A549 (cell line): ENCODE measurements around the gene SLC16A12.
"Not testable (repeated sequence)": the region's sequence is repeated elsewhere in the genome, so short reads cannot be mapped to it uniquely, and the experiment has no call there.

Experiments
- CEBPB ChIP-seq, 2 experiments: fragments of >200 bp in 1 of 2; sonication (Bioruptor Twin) in 1 of 2; formaldehyde crosslinking in 1 of 2; IDR thresholded peaks; 2 replicates each; pipeline ENCODE4 v1.6.1; 2012 to 2016
- CHD2 ChIP-seq: fragments of 150-350 bp; IDR thresholded peaks from 2 replicates; pipeline ENCODE4 v1.6.1; 2014; ENCODE audit warnings: low read length; ENCODE audit not compliant: partially characterized antibody
- KDM5A ChIP-seq: fragments of 200-600 bp; sonication (generic); IDR thresholded peaks from 2 replicates; pipeline ENCODE4 v1.6.1; 2016; ENCODE audit warnings: antibody characterized with exemption, mild to moderate bottlenecking
- POLR2A ChIP-seq: IDR thresholded peaks from 2 replicates; pipeline ENCODE4 v1.6.1; 2012; ENCODE audit warnings: mild to moderate bottlenecking, low read length
- TF ChIP-seq, protein P1 (sequence below): fragments of >200 bp; sonication (Bioruptor Twin); formaldehyde crosslinking; IDR thresholded peaks from 3 replicates; pipeline ENCODE4 v1.5.1; 2016

DNA sequence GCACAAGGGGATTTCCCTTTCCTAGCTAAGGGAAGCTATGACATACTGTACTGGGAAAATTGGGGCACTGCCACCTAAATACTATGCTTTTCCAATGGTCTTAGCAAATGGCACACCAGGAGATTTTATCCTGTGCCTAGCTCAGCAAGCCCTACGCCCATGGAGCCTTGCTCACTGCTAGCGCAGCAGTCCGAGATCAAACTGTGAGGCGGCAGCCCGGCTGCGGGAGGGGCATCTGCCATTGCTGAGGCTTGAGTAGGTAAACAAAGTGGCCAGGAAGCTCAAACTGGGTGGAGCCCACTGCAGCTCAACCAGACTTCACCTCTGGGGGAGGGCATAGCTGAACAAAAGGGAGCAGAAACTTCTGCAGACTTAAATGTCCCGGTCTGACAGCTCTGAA lies 90.6 kb downstream of the SLC16A12 start:
- TF ChIP-seq CHD2; POLR2A; KDM5A; CEBPB (IDR thresholded peaks at IDR 0.05): not testable (repeated sequence)
- TF ChIP-seq, protein P1, sequence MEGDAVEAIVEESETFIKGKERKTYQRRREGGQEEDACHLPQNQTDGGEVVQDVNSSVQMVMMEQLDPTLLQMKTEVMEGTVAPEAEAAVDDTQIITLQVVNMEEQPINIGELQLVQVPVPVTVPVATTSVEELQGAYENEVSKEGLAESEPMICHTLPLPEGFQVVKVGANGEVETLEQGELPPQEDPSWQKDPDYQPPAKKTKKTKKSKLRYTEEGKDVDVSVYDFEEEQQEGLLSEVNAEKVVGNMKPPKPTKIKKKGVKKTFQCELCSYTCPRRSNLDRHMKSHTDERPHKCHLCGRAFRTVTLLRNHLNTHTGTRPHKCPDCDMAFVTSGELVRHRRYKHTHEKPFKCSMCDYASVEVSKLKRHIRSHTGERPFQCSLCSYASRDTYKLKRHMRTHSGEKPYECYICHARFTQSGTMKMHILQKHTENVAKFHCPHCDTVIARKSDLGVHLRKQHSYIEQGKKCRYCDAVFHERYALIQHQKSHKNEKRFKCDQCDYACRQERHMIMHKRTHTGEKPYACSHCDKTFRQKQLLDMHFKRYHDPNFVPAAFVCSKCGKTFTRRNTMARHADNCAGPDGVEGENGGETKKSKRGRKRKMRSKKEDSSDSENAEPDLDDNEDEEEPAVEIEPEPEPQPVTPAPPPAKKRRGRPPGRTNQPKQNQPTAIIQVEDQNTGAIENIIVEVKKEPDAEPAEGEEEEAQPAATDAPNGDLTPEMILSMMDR = not testable (repeated sequence)
